HL-60 (cell line): Measurements from ENCODE around the gene PTTG2.

ENCODE experiments used
- GABPA ChIP-seq: IDR thresholded peaks from 2 replicates; pipeline ENCODE4 v1.6.1; 2012; ENCODE audit warnings: low read depth
- POLR2AphosphoS5 ChIP-seq: IDR thresholded peaks from 2 replicates; pipeline ENCODE4 v1.6.1; 2012; ENCODE audit warnings: low read depth
- TF ChIP-seq, protein P1 (sequence below): IDR thresholded peaks from one replicate; pipeline ENCODE4 v1.5.1; 2011; ENCODE audit warnings: low read length, control low read depth, inconsistent platforms; ENCODE audit not compliant: insufficient read depth
- TF ChIP-seq, protein P2 (sequence below): IDR thresholded peaks from 2 replicates; pipeline ENCODE4 v1.6.1; 2012; ENCODE audit warnings: low read depth; ENCODE audit not compliant: insufficient replicate concordance

DNA sequence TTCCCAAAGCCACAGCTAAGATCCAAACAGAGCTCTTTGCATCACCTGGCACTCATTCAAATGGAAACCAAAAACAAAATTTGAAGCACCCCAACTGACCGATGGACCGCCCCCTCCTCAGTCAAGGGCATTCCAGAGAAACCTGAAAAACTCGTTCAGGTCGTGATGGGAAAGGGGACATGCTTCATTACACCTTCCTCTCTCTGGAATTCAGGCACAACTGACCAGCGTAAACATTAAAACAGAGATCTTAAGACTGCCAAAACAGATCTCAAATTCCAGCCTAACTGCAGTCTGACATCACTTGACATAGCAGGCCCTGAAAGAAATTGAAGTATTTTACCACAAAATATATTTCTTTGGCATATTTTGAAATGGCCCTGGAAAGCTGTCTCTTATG is 28.5 kb downstream of the PTTG2 start:
- TF ChIP-seq POLR2AphosphoS5 (no peak), GABPA (no peak)
- TF ChIP-seq, protein P1, sequence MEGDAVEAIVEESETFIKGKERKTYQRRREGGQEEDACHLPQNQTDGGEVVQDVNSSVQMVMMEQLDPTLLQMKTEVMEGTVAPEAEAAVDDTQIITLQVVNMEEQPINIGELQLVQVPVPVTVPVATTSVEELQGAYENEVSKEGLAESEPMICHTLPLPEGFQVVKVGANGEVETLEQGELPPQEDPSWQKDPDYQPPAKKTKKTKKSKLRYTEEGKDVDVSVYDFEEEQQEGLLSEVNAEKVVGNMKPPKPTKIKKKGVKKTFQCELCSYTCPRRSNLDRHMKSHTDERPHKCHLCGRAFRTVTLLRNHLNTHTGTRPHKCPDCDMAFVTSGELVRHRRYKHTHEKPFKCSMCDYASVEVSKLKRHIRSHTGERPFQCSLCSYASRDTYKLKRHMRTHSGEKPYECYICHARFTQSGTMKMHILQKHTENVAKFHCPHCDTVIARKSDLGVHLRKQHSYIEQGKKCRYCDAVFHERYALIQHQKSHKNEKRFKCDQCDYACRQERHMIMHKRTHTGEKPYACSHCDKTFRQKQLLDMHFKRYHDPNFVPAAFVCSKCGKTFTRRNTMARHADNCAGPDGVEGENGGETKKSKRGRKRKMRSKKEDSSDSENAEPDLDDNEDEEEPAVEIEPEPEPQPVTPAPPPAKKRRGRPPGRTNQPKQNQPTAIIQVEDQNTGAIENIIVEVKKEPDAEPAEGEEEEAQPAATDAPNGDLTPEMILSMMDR, result no peak
- TF ChIP-seq, protein P2, sequence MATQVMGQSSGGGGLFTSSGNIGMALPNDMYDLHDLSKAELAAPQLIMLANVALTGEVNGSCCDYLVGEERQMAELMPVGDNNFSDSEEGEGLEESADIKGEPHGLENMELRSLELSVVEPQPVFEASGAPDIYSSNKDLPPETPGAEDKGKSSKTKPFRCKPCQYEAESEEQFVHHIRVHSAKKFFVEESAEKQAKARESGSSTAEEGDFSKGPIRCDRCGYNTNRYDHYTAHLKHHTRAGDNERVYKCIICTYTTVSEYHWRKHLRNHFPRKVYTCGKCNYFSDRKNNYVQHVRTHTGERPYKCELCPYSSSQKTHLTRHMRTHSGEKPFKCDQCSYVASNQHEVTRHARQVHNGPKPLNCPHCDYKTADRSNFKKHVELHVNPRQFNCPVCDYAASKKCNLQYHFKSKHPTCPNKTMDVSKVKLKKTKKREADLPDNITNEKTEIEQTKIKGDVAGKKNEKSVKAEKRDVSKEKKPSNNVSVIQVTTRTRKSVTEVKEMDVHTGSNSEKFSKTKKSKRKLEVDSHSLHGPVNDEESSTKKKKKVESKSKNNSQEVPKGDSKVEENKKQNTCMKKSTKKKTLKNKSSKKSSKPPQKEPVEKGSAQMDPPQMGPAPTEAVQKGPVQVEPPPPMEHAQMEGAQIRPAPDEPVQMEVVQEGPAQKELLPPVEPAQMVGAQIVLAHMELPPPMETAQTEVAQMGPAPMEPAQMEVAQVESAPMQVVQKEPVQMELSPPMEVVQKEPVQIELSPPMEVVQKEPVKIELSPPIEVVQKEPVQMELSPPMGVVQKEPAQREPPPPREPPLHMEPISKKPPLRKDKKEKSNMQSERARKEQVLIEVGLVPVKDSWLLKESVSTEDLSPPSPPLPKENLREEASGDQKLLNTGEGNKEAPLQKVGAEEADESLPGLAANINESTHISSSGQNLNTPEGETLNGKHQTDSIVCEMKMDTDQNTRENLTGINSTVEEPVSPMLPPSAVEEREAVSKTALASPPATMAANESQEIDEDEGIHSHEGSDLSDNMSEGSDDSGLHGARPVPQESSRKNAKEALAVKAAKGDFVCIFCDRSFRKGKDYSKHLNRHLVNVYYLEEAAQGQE, result no peak
